HCEC 1CT (cell line): ENCODE results near the gene ALKBH1.
"Not testable (repeated sequence)": the region's sequence is repeated elsewhere in the genome, so short reads cannot be mapped to it uniquely, and the experiment has no call there.

Source experiments
- DNase-seq: peaks from one replicate; pipeline ENCODE4 v3.0.0-alpha.2; 2017

Gene ALKBH1

GRCh38 chr14:77667331-77667730 is 40.5 kb downstream of the ALKBH1 start:
- DNase-seq: no peak

GRCh38 chr14:77663293-77663692 is 44.5 kb downstream of the ALKBH1 start:
- DNase-seq: no peak

DNA sequence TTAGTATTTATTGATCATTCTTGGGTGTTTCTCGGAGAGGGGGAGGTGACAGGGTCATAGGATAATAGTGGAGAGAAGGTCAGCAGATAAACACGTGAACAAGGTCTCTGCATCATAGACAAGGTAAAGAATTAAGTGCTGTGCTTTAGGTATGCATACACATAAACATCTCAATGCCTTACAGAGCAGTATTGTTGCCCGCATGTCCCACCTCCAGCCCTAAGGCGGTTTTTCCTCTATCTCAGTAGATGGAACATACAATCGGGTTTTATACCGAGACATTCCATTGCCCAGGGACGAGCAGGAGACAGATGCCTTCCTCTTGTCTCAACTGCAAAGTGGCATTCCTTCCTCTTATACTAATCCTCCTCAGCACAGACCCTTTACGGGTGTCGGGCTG is 46.3 kb downstream of the ALKBH1 start:
- DNase-seq: not testable (repeated sequence)

GRCh38 chr14:77660754-77661153 is 47.1 kb downstream of the ALKBH1 start:
- DNase-seq: no peak

DNA sequence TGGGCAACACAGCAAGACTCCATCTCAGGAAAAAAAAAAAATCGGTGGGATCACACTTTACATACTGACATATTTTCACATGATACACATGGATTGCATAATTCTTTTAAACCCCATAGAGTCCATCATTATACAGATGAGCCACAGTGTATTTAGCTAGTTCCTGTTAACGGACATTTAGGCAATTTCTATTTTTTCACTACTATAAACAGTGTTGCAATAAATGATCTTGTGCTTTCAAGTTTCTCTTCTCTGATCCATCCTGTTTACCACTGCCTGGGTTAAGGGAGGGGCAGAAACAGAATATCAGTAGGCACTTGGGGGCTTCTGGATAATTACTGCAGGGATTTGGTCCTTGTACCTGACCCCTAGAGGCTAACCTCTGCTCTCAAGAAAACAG is 48.0 kb downstream of the ALKBH1 start:
- DNase-seq: peak; percentile 69

DNA sequence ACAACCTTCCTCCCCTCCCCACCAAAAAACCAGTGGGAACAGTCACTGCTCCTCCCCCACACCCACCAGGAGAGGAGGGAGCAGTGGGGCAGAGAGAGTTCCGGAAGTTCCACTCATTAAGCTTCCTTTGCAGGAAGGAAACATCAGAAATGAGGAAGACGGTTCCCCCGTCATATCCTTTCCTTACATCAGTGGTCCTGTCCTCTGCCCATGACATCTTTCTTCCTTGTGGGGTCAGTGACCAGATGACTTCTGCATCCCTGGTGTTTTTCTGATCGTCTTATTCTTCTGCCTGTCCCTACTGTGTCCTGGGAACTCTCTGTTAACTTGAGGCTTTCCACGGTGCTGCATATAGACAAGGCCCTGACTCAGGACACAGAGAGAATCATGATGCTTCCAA is 50.5 kb downstream of the ALKBH1 start:
- DNase-seq: no peak

DNA sequence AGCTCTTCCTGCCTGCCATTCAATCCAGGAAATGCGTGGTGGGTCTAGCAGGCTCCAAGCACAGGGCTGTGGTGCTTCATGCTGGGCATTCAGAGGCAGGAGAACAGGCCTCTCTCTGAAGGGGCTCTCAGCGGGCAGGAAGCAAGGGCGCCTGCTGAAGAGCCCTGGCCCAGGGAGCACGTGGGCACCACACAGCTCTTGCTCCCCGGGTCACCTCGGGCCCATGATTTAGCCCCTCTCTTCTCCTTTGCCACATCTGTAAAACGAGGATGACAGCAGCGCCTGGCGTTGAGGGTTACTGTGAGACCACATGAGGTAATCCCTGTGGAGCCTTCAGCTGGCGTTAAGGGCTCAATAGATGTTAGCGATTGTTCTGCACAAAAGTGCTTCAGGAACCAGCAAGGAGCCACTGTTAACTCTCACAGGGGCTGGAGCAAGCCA is 53.8 kb downstream of the ALKBH1 start:
- DNase-seq: no peak

GRCh38 chr14:77649326-77649725 is 58.5 kb downstream of the ALKBH1 start:
- peak; percentile 4 for DNase-seq

DNA sequence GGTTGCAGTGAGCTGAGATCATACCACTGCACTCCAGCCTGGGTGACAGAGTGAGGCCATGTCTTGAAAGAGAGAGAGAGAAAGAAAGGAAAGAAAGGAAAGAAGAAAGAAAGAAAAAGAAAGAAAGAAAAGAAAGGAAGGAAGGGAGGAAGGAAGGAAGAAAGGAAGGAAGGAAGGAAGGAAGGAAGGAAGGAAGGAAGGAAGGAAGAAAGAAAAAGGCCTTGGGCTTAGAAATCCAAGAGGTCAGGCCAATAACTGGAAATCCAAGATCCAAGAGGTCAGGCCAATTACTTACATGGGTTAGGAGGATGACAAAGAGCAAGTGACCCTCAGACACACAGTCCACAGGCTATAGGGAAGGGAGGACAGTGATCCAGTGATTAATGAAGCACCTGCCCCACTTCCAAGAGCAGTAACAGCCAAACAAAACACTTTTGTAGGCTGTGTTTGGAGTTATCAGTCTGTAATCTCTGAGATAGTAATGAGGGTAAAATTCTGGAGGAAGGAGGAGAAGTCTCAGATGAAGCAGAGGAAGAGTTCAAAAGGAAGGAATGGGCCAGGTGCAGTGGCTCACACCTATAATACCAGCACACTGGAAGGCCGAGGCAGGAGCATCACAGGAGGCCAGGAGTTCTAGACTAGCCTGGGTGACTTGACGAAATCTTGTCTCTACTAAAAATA is 59.2 kb downstream of the ALKBH1 start:
- DNase-seq: no peak

DNA sequence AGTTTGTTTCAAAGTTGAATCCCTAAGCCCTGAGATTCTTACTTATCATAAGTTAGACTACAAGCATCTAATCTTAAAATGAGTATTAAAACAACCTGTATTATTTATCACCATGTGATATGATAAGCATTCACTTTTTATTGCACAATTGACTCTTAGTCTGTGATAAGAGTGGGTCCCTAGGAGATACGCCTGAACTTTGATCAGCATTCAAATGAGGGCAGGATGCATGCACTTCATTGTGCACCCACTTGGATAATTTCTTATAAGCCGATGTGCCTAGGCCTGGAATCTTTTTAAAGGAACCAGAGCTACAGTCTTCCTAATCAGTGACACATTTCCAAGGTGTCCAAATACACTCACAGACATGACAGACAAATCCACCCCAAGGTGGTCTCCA is 60.0 kb downstream of the ALKBH1 start:
- no peak for DNase-seq

- no peak for DNase-seq
Observed at GRCh38 chr14:77646907-77647306, 60.9 kb downstream of the ALKBH1 start.

- no peak for DNase-seq
Observed at GRCh38 chr14:77645520-77646230, 62.1 kb downstream of the ALKBH1 start.

- no peak for DNase-seq
Observed at GRCh38 chr14:77642407-77642806, 65.4 kb downstream of the ALKBH1 start.

- DNase-seq: no peak
Observed at GRCh38 chr14:77641534-77642341, 66.1 kb downstream of the ALKBH1 start.

- DNase-seq: no peak
Observed at GRCh38 chr14:77640756-77641533, 66.9 kb downstream of the ALKBH1 start.

DNA sequence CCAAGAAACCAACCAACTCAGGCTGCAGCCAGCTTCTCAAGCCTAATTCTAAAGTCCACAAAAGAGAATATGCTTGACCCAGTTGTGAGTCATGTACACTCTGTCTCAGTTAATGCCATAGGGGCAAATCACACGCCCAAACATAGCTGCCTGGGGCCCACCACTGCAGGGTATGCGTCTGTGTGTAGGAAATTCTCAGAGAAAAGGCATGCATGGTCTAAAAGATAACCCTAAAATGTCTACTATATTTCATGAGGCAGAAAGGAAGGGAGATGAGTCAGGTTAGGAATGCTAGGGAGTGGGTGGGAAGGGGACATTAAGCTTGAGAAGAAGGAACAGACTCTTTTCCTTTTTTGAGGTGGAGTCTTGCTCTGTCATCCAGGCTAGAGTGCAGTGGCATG is 69.1 kb downstream of the ALKBH1 start:
- DNase-seq: peak; percentile 76

- DNase-seq: not testable (repeated sequence)
Observed at GRCh38 chr14:77635869-77636268, 72.0 kb downstream of the ALKBH1 start.

GRCh38 chr14:77635466-77635865 is 72.4 kb downstream of the ALKBH1 start:
- DNase-seq: not testable (repeated sequence)

- DNase-seq: no peak
Observed at GRCh38 chr14:77630111-77630510, 77.7 kb downstream of the ALKBH1 start.

DNA sequence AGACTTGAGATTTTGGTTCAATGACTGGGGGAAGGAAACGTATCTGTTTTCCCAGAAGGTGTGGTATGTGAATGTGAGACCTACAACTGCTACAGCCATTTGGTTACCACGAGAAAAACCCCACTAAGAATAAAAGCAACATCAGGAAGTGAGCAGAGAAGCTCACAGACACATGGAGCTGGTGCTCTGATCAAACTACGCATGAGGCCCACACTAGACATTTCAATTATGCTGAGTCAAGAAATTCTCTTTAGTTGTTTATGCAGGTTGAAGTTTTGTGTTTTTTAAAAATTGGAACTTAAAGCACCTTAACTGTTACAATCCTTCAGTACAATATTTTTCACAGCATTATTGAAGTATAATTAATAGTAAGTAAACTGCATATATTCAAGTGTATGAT is 82.5 kb downstream of the ALKBH1 start:
- DNase-seq: no peak

- DNase-seq: no peak
Observed at GRCh38 chr14:77623201-77623600, 84.6 kb downstream of the ALKBH1 start.
